HepG2 (cell line): Measurements from ENCODE around the gene CACNA1G. TPM values are rescaled to one million over a fixed set of nuclear protein-coding genes. Genes with fewer than 3 reads are reported as not detected.

Experiments
- ATAC-seq: fragments of 200-7000 bp; cut with Tn5 transposase; 3 replicates; pipeline ENCODE4 v1.9.1; 2020; ENCODE audit warnings: mild to moderate bottlenecking, moderate library complexity
- BruUV-seq: library from RNA; stranded (reverse); fragments of 400-500 nt; replicated peaks from 2 replicates; lab custom pipeline; 2021; lab: Mats Ljungman, UMichigan
- CTCF ChIA-PET: fragments of 300-600 bp; formaldehyde crosslinking; extraction: SDS; loops from one replicate; lab custom pipeline; 2021; ENCODE audit warnings: low total read pairs, inconsistent platforms, low intra/inter-chr PET ratio; lab: Yijun Ruan, JAX
- POLR2A ChIA-PET: fragments of 350-600 bp; sonication (Branson Sonifier 250); formaldehyde crosslinking; loops from one replicate; lab custom pipeline; 2020; ENCODE audit warnings: antibody characterized with exemption, inconsistent platforms; lab: Yijun Ruan, JAX
- DNase-seq: peaks from one replicate; pipeline ENCODE4 v3.0.0-alpha.2; 2015; ENCODE audit warnings: low spot score
- FAIRE-seq: peaks from 3 replicates; lab custom pipeline; 2011; peaks lifted over from hg19 to GRCh38; lab: Jason Lieb, UNC
- H2AFZ ChIP-seq: one replicate; pipeline ENCODE4 v1.6.1; 2011; ENCODE audit warnings: low read length, inconsistent platforms
- H3K27ac ChIP-seq: fragments of 300-600 bp; 3 replicates; pipeline ENCODE4 v1.8.0; 2011; ENCODE audit warnings: mixed run types, mild to moderate bottlenecking, mixed read lengths, low read length, inconsistent platforms; ENCODE audit not compliant: insufficient read depth; ENCODE audit errors: extremely low read length
- H3K27me3 ChIP-seq, 2 experiments: fragments of 200-600 bp in 1 of 2; 2 replicates in 1 of 2; 3 replicates in 1 of 2; pipeline versions ENCODE4 v1.6.0 to v1.8.0; 2011; ENCODE audit warnings: low read length in 2 of 2, mild to moderate bottlenecking in 2 of 2, moderate library complexity in 2 of 2, inconsistent platforms in 1 of 2; ENCODE audit not compliant: insufficient read depth in 2 of 2, control insufficient read depth in 1 of 2
- H3K36me3 ChIP-seq, 2 experiments: fragments of 200-600 bp in 1 of 2; replicated peaks in 1 of 2; 2 replicates in 1 of 2; 3 replicates in 1 of 2; pipeline versions ENCODE4 v1.5.1 to v1.8.0; 2011; ENCODE audit warnings: low read length in 2 of 2, inconsistent platforms in 1 of 2; ENCODE audit not compliant: insufficient read depth in 2 of 2, control insufficient read depth in 1 of 2
- H3K4me1 ChIP-seq: 2 replicates; pipeline ENCODE4 v1.5.1; 2012; ENCODE audit warnings: low read length, inconsistent platforms; ENCODE audit not compliant: insufficient read depth
- H3K4me2 ChIP-seq: 2 replicates; pipeline ENCODE4 v1.6.0; 2011; ENCODE audit warnings: low read depth, low read length, inconsistent platforms
- H3K4me3 ChIP-seq, 3 experiments: fragments of 200-600 bp in 1 of 3; sonication (generic), shearing (Covaris generic) in 1 of 3; replicated peaks in 1 of 3; 2 replicates each; pipeline ENCODE4 v1.5.1; 2011 to 2016; ENCODE audit warnings: low read length in 3 of 3, inconsistent platforms in 2 of 3, low read depth in 2 of 3, mild to moderate bottlenecking in 2 of 3, control low read depth in 1 of 3, mixed read lengths in 1 of 3; ENCODE audit not compliant: insufficient read depth in 1 of 3
- H3K79me2 ChIP-seq: one replicate; pipeline ENCODE4 v1.6.1; 2011; ENCODE audit warnings: low read length, inconsistent platforms; ENCODE audit not compliant: insufficient read depth
- H3K9ac ChIP-seq: 2 replicates; pipeline ENCODE4 v1.6.0; 2011; ENCODE audit warnings: mild to moderate bottlenecking, low read depth, low read length, inconsistent platforms; ENCODE audit not compliant: insufficient read depth
- H3K9me3 ChIP-seq: 2 replicates; pipeline ENCODE4 v1.5.1; 2012; ENCODE audit warnings: mild to moderate bottlenecking, low read length
- H4K20me1 ChIP-seq: 2 replicates; pipeline ENCODE4 v1.6.0; 2011; ENCODE audit warnings: inconsistent platforms, mild to moderate bottlenecking, low read length, moderate library complexity; ENCODE audit not compliant: insufficient read depth
- AHR ChIP-seq: IDR thresholded peaks from 2 replicates; pipeline ENCODE4 v1.6.1; 2018; ENCODE audit warnings: missing genetic modification reagents, missing compliant biosample characterization
- ATF7 ChIP-seq, 2 experiments: fragments of 450-650 bp in 1 of 2; sonication (generic) in 1 of 2; formaldehyde crosslinking in 1 of 2; IDR thresholded peaks; 2 replicates each; pipeline versions ENCODE4 v1.4.0 to v1.6.1; 2016 to 2020; ENCODE audit warnings: antibody characterized with exemption in 1 of 2, mild to moderate bottlenecking in 1 of 2, missing genetic modification reagents in 1 of 2
- JUN ChIP-seq: sonication (generic); formaldehyde crosslinking; IDR thresholded peaks from 2 replicates; pipeline ENCODE4 v1.4.0; 2020; ENCODE audit warnings: mild to moderate bottlenecking, missing genetic modification reagents
- KLF11 ChIP-seq: IDR thresholded peaks from 2 replicates; pipeline ENCODE4 v1.6.1; 2016; ENCODE audit warnings: missing compliant biosample characterization
- LBX2 ChIP-seq: sonication (generic); formaldehyde crosslinking; IDR thresholded peaks from 2 replicates; pipeline ENCODE4 v1.5.0; 2020; ENCODE audit warnings: missing genetic modification reagents, mild to moderate bottlenecking, borderline replicate concordance
- MXD1 ChIP-seq: sonication (generic); formaldehyde crosslinking; IDR thresholded peaks from 2 replicates; pipeline ENCODE4 v1.4.0; 2020; ENCODE audit warnings: mild to moderate bottlenecking, missing genetic modification reagents
- NFIB ChIP-seq: sonication (generic); formaldehyde crosslinking; IDR thresholded peaks from 2 replicates; pipeline ENCODE4 v1.9.0; 2021; ENCODE audit warnings: missing genetic modification reagents, mild to moderate bottlenecking, borderline replicate concordance
- PAWR ChIP-seq: sonication (generic); formaldehyde crosslinking; IDR thresholded peaks from 2 replicates; pipeline ENCODE4 v1.4.0; 2020; ENCODE audit warnings: missing genetic modification reagents, mild to moderate bottlenecking, borderline replicate concordance
- SMAD1 ChIP-seq: sonication (generic); formaldehyde crosslinking; IDR thresholded peaks from 2 replicates; pipeline ENCODE4 v1.4.0; 2020; ENCODE audit warnings: missing genetic modification reagents, low read depth, mild to moderate bottlenecking, borderline replicate concordance
- TBP ChIP-seq: sonication (generic); formaldehyde crosslinking; IDR thresholded peaks from 2 replicates; pipeline ENCODE4 v1.5.0; 2020; ENCODE audit warnings: missing genetic modification reagents
- TRIM22 ChIP-seq: fragments of 450-650 bp; IDR thresholded peaks from 2 replicates; pipeline ENCODE4 v1.6.1; 2017
- XRCC5 ChIP-seq: fragments of 200-400 bp; formaldehyde crosslinking; optimal IDR thresholded peaks from 2 replicates; pipeline ENCODE3; 2017; ENCODE audit warnings: mild to moderate bottlenecking, low read length
- ZBTB38 ChIP-seq: sonication (generic); formaldehyde crosslinking; IDR thresholded peaks from 2 replicates; pipeline ENCODE4 v1.5.1; 2020; ENCODE audit warnings: mild to moderate bottlenecking, missing genetic modification reagents
- ZFAT ChIP-seq: sonication (generic); formaldehyde crosslinking; conservative IDR thresholded peaks from 2 replicates; pipeline ENCODE4 v1.8.1; 2023; ENCODE audit warnings: missing genetic modification reagents, inconsistent platforms
- ZNF12 ChIP-seq: sonication (generic); formaldehyde crosslinking; IDR thresholded peaks from 2 replicates; pipeline ENCODE4 v1.5.0; 2020; ENCODE audit warnings: missing genetic modification reagents
- ZNF138 ChIP-seq: sonication (generic); formaldehyde crosslinking; IDR thresholded peaks from 2 replicates; pipeline ENCODE4 v1.5.0; 2020; ENCODE audit warnings: mild to moderate bottlenecking, low read depth, missing genetic modification reagents
- ZNF205 ChIP-seq: IDR thresholded peaks from 2 replicates; pipeline ENCODE4 v1.6.1; 2018; ENCODE audit warnings: missing biosample characterization, missing genetic modification reagents
- ZNF263 ChIP-seq: sonication (generic); formaldehyde crosslinking; IDR thresholded peaks from 2 replicates; pipeline ENCODE4 v1.4.0; 2020; ENCODE audit warnings: missing genetic modification reagents
- ZNF274 ChIP-seq: sonication (generic); formaldehyde crosslinking; IDR thresholded peaks from 2 replicates; pipeline ENCODE4 v1.5.1; 2020; ENCODE audit warnings: mild to moderate bottlenecking, missing genetic modification reagents
- ZNF468 ChIP-seq: sonication (generic); formaldehyde crosslinking; IDR thresholded peaks from 2 replicates; pipeline ENCODE4 v1.8.0; 2022; ENCODE audit warnings: mild to moderate bottlenecking, moderate library complexity, missing genetic modification reagents
- ZNF615 ChIP-seq: sonication (generic); formaldehyde crosslinking; IDR thresholded peaks from 2 replicates; pipeline ENCODE4 v1.5.0; 2020; ENCODE audit warnings: mild to moderate bottlenecking, missing genetic modification reagents, borderline replicate concordance
- ZSCAN25 ChIP-seq: sonication (generic); formaldehyde crosslinking; IDR thresholded peaks from 2 replicates; pipeline ENCODE4 v1.8.0; 2022; ENCODE audit warnings: mild to moderate bottlenecking, missing genetic modification reagents
- WGBS: methylation state at CpG from one replicate; pipeline ENCODE4 v1.1.6; 2017; ENCODE audit warnings: low lambda C conversion rate; 5-methylcytosine and 5-hydroxymethylcytosine counted together
- in situ Hi-C: cut with HindIII; loops from 2 replicates; pipeline ENCODE4 v1.10.0; 2017; ENCODE audit warnings: low pct_unique_long_range_greater_than_20kb; ENCODE audit not compliant: extremely low pct_ligation_motif_present
- intact Hi-C: fragments of 100-400 bp; cut with micrococcal nuclease; formaldehyde crosslinking; loops from one replicate; pipeline ENCODE4 v1.10.0; 2022; ENCODE audit not compliant: unreplicated experiment
- polyA plus RNA-seq, 8 experiments: library from polyadenylated mRNA; depleted of rRNA in 3 of 8; stranded (reverse) in 7 of 8; unstranded in 1 of 8; fragments of >200 nt; fragmentation: Illumina TruSeq in 4 of 8; extraction: Trizol in 4 of 8; gene quantifications; 2 replicates each; pipeline versions ENCODE4 v1.2.1 to v1.2.3, GENCODE V29; 2011 to 2016; ENCODE audit warnings: low read depth in 4 of 8, missing spikeins in 1 of 8, mixed read lengths in 1 of 8; ENCODE audit not compliant: insufficient read depth in 1 of 8
- total RNA-seq, 5 experiments: library from RNA; depleted of rRNA; stranded (reverse); fragments of >200 nt; fragmentation: Illumina TruSeq; extraction: Trizol; gene quantifications; 2 replicates each; pipeline ENCODE4 v1.2.3, GENCODE V29; 2016; ENCODE audit warnings: low read depth in 1 of 5

CACNA1G gene
- total and polyA plus RNA-seq, 2 of the 13 experiments (the other 11 are each of a cell fraction or from before 2014, with no cell fraction given) = 0.02 TPM; not detected in 1

- H3K27me3 ChIP-seq = peaks cover 0 to 23% of the 10 kb centered on the region in 2 experiments; a peak in 2 of 5 replicates
- FAIRE-seq = peak; percentile 96
- ATAC-seq = peak; percentile 75
- BruUV-seq = no TSS peak
- peaks cover 73% of the 10 kb centered on the region for H3K4me1 ChIP-seq
- intact Hi-C loops (no loop called here), in situ Hi-C loops (loop anchor here (5.0 kb wide), 3 partner anchors 64 to 146 kb away; partner anchors contain the start of gene SPATA20)
- H3K36me3 ChIP-seq = no peaks in the 10 kb centered on the region
- CTCF ChIA-PET = interaction anchor here (1.0 to 1.6 kb wide), 5 partner anchors 31 to 145 kb away, joined by 3 to 6 read pairs (median 4); partner anchors contain the start of gene SPATA20
- H4K20me1 ChIP-seq = no peaks in the 10 kb centered on the region
- peak; percentile 81 for DNase-seq
- POLR2A ChIA-PET = interaction anchor here (0.7 to 19.8 kb wide), 20 partner anchors 10 to 149 kb away, joined by 3 to 839 read pairs (median 5); partner anchors contain the start of genes ABCC3, CACNA1G, LUC7L3 and SPATA20
- peak overlapping the region; percentile 11; the same call in 1 of the 2 replicates for H3K9ac ChIP-seq
- H2AFZ ChIP-seq = peak overlapping the region; percentile 10
- no peaks in the 10 kb centered on the region for H3K79me2 ChIP-seq
- peak overlapping the region; percentile 13 to 66 (median 44); a peak in 5 of 6 replicates for H3K4me3 ChIP-seq
- H3K27ac ChIP-seq = peak overlapping the region; percentile 22
- H3K9me3 ChIP-seq = no peaks in the 10 kb centered on the region
- WGBS = under 1% methylated on average over 10 of the region's 17 CpGs
- H3K4me2 ChIP-seq = peak overlapping the region; percentile 84
- TF ChIP-seq ZNF12 (no peak), ZNF205 (CRISPR knock-in tag) (peak; percentile 95), ATF7 (IDR thresholded peaks at IDR 0.05) (no peak), ATF7 (CRISPR knock-in tag; IDR thresholded peaks at IDR 0.05) (peak; percentile 30; the same call in 1 of the 2 replicates), AHR (CRISPR knock-in tag) (peak; percentile 88; the same call in 1 of the 2 replicates), ZNF274 (CRISPR knock-in tag) (peak; percentile 87; the same call in 1 of the 2 replicates), MXD1 (0 out of 2 replicates have a peak, but pooled peaks have one; percentile 68), ZFAT (CRISPR knock-in tag) (no peak), ZNF138 (CRISPR knock-in tag) (no peak), NFIB (no peak), ZSCAN25 (CRISPR knock-in tag) (peak; percentile 48; the same call in 1 of the 2 replicates), SMAD1 (CRISPR knock-in tag) (no peak), LBX2 (CRISPR knock-in tag) (0 out of 2 replicates have a peak, but pooled peaks have one; percentile 78), ZNF615 (no peak), JUN (CRISPR knock-in tag) (no peak; the same call in none of the 2 replicates), TRIM22 (no peak), TBP (CRISPR knock-in tag) (no peak), XRCC5 (peak; percentile 41), KLF11 (CRISPR knock-in tag) (no peak), ZNF468 (CRISPR knock-in tag) (peak; percentile 53; the same call in 1 of the 2 replicates), ZBTB38 (CRISPR knock-in tag) (peak; percentile 80; the same call in 1 of the 2 replicates), PAWR (no peak), ZNF263 (CRISPR knock-in tag) (no peak)
Measured at GRCh38 chr17:50627782-50628601, 67.5 kb downstream of the CACNA1G start.
